CD4-positive, alpha-beta T cell treated with Interferon gamma for 1 hour (primary cell): Measurements from ENCODE around the gene NPL.

Experiments used
- DNase-seq: peaks from one replicate; pipeline ENCODE4 v3.0.0-alpha.2; 2020

NPL gene

GRCh38 chr1:182779530-182779929, 10.0 kb upstream of the NPL start:
- no peak for DNase-seq

- peak; percentile 59 for DNase-seq
These were observed 7.6 kb upstream of the NPL start for GRCh38 chr1:182781841-182782586.

DNA sequence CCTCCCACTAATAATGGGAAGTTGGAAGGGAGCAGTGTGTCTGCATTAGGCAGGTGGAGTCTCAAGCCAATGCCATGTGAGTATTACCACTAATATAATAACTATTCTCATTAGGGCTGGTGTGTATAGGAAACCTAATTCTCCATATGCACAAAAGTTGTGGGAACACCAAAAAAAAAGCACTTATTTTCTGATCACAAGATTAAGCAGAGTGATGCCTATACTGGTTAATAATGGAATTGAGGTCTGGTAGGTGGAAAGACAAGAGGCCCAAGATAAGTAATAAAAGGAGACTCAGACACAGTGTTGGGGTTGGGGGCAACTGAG, 7.0 kb upstream of the NPL start:
- no peak for DNase-seq

- DNase-seq = no peak
These were observed 6.5 kb upstream of the NPL start for GRCh38 chr1:182783068-182783467.

- no peak for DNase-seq
These were observed 4.9 kb upstream of the NPL start for GRCh38 chr1:182784556-182785171.

GRCh38 chr1:182785181-182785580, 4.4 kb upstream of the NPL start:
- no peak for DNase-seq

DNA sequence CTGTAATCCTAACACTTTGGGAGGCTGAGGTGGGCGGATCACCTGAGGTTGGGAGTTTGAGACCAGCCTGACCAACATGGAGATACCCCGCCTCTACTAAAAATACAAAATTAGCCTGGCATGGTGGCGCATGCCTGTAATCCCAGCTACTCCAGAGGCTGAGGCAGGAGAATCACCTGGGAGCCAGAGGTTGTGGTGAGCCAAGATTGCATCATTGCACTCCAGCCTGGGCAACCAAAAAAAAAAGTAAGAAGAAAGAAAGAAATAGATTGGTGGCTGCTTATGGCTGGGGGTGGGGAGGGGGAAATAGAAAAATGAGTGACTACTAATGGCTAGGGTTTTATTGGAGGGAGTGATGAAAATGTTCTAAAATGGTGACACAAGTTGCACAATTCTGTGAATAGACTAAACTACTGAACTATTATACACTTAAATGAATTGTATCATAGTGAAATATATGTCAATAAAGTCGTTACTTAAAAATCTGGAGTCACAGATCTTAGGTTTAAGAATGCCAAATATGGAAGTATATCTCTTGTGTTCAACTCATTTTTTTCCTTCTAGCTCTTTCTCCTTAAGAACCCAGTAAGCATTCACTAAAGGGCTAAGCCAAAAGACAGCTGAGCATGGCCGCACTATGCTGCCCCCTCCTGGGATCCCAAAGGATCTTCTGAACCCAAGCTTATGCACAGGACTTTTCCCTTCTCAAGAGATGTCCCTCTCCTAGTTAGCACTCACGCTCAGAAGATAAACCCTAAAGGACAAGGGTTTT, 3.2 kb upstream of the NPL start:
- peak; percentile 22 for DNase-seq

DNA sequence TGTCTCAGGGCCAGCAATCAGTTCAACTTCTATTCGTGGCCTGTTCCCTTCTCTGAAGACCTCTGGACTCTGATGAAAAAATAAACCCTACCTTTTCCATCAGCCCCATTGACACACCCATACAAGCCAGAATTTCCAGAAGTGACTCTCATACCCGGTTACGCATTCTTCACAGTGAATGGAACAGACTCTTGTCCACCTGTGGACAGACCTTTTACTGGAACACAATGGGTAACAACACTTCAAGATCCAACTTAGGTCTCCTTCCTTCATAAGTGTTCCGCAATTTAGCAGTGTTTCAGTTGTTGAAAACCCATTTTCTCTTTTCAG, 2.6 kb upstream of the NPL start:
- no peak for DNase-seq

DNA sequence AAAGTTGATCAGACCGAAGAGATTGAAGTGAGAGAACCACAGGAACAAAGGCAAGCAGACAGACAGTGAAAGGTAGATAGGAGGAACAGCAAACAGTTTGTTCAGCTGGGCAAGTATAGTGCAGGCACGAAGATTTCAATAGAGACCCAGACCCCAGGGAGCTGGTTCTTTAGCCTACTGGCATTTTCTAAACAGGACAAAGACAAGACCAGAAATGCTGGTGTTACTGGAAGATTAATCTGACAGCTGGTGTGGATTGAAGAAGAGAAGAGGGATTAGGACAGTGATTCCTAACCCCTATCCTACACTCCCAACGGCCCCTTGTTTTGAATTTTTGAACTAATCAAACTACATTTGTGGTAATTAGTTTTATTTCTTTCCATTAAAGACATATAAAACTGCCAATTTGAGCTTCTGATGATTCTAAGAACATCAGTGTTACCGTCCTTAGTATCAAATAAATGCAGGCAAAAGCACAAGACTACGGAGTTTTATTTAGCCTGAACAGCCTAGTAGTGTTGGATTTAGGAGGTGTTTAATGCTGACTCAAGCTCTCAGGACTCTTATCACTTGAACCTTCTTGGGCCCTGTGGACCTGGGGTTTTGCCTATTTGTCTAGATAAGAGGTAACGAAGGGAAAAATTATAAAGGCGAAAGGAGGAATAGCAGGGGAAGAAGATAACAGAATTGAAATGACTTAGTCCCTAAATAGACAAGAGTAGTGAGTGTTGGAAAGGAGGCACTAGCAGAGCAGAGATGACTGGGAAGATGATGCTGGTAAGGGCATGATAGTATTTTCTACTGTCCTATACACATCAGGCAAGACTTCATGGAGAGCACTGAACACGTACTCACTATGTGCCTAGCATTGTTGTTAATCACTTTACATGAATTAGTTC, 2.0 kb downstream of the NPL start:
- DNase-seq = no peak

DNA sequence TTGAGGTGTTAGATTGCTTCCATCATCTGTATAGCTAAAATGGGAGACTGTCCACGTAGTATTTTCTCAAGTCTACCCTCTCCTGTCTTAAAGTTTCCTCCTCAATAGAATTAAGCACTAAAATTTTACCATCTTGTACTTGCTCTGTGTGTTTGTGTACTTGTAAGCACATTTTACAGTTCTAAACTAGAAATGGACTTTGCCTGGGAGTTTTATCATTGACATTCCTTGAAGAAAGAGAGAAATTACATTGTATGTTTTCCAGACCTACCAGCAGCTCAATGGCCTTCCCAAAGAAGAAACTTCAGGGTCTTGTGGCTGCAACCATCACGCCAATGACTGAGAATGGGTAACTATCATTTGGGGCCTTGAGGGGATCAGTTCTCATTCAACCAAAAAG, 4.5 kb downstream of the NPL start:
- no peak for DNase-seq

DNA sequence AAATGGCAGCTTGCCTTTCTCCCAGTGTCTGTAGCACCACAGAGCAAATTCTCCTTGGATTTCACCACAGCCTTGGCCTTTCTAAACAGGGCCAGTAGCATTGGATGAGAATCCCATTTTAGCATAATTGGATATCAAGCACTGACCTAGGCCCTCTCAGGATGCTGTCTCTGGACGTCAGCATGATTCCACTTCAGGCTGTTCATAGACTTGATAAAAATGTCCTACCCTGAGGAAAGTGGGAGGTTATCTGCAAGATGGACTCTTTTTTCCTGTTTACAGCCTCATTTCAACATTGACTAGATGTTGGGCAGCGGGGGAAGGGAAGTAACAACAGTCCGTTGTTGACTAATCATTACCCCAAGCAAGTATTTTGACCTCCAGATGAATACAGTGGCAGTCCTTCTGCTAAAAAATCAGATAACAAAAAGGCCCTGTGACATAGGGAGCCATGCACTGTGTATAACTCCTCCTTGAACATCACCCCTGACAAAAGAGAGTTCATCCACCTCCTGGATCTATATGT, 5.2 kb downstream of the NPL start:
- peak; percentile 13 for DNase-seq

DNA sequence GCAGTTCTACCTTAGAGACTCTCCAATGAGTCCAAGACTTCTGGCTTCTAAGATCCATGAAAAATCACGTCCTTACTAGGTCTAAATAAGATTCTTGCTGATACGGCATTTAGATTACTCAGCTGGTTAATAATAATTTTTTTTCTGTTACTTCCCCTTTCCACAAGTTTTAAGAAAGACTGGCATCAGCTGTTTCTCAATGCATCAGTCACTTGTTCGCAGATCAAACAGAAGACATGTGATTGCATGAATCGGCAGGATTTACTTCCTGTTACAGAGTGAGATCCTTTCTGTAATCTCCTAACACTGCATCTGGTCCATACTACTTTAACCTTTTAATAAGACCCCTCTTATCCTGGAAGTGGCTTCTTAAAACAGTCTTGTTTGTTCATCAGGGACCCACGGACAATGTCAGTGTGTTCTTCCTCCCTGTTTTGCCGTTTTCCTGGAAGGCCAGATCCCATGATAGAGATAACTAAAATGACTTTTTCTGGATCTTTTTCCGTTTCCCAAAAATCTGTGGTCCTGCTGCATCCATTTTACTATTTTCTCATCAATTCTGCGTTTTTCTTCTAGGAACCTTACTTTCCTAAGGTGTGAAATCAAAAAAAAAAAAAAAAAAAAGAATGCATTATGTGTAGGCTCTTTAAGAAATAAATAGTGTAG, 6.1 kb downstream of the NPL start:
- peak; percentile 11 for DNase-seq

DNA sequence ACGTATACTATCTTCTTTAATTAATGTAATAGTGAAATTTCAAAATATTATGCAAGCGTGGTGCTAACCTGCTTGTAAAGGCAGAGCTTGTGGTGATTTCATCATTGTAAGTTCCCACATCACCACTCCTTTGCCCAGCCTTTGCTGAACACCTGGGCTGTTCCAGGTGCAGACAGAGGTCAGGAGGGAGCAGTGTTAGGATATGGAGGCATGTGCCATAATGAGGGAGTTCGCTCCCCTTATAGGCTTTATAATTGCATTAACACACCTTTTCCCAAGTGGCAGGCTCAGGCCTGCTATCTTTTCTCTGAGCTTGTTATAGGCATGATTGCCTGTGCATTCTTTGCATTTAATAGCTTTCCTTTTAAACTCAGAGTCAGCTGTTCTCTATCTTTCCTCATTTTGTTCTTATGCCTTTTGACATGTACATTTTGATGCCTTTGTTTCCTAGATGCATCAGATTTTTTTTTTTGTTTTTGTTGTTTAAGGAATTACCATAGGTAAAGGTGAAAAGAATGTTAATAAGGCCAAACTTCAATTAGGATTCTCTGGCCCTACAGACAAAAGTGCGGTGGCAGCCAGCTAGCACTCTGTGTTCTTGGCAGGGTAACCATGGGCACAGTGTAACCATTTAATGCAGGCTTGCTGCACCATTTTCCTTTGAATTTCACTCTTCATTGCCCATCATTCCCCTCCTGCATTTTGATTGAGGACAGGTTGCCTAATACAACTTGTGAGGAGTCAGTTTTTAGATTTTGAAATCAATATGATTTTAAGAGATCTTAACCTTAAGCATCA, 12.6 kb downstream of the NPL start:
- no peak for DNase-seq

- no peak for DNase-seq
These were observed 14.3 kb downstream of the NPL start for GRCh38 chr1:182803846-182804245.

DNA sequence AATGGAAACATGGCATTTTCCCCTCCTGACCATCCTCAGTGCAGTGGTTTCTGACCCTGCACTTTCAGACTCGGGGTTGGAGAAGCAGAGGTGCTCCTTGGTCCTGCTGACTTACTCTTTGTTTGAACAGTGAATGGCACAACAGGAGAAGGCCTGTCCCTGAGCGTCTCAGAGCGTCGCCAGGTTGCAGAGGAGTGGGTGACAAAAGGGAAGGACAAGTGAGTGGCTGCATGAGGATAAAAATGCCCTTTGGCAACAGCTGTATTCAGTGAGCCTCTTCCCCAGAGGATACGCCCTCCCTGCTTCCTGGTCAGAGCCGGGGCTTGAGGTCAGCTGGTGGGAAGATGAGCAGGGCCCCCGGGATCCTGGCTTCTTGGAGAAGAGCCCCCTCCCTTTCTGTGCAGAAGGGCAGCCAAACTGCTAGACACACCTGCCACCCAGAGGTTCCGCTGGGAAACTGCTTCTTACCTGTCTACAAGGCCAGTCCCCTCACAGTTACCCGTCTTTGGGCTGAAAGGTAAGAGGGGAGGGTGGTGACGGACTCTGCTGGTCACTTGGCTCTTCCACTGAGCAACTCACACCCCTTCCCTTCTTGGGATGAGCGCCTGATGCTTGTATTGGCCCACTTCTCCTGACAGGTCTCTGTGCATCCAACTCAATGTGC, 16.6 kb downstream of the NPL start:
- no peak for DNase-seq

DNA sequence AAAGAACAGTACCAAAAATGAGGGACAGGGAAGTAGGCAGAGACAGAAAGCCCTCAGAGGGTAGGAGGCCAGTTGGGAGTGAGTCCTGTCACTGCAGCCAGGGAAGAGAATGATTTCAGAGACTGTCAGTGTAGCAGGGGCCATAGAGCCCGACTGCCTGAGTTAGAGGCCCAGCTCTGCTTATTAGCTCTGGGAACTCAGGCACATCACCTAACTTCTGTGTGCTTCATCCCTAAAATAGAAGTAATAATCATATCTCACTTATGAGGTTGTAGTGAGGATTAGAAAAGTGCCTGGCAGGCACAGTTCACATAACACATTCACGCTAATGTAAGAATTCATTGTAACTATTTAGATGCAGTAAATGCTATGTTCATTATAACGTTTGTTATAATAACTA, 18.3 kb downstream of the NPL start:
- DNase-seq = no peak

GRCh38 chr1:182809414-182809957, 19.9 kb downstream of the NPL start:
- DNase-seq = no peak

DNA sequence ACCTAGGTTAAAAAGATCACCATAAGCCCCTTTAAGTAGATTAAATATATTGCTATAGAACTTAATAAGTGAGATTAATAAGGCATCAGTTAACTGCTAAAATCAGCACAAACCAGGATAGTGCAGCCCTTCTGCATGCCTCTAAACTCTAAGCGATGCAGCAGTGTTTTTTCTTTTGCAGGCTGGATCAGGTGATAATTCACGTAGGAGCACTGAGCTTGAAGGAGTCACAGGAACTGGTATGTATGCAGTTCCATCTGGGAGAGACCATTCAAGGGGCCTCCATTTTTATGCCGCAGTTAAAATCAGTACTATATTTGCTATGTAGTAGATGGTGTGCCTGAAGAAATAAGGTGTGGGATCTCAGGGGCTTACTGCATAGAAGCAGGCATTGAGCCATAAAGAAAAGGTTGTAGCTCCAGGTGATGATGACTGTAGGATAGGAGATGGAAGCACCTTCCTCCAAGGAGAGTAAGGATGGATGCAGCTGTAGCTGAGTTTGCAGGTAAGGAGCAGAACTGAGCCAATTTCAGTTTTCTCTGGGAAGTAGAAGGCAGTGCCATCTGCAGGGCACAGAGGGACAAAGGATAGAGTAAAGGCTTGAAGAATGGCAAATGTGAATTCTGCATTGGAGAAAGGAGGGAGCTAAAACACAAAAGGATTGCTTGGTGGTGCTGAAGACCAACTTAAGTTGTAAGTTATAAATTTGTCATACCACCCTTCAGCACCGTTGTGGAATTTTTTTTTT, 22.6 kb downstream of the NPL start:
- no peak for DNase-seq

DNA sequence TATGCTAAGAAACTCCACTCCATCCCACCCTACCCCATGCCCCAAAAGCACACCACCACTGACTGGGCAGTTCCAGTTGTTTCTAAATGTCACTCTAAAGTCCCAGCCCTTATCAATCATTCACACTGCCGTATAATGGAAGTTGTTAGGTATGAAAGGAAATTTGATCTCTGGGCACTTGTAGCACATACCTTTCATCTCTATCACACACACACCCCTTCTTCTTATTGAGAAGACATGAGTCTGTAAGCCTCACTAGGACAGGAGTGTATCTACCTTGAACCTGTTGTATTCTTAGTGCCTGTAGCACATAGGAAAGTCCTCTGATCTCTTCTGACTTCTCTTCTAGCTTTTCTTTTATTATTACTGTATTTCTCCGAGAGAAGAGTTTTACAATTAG, 27.3 kb downstream of the NPL start:
- no peak for DNase-seq

GRCh38 chr1:182817802-182818201, 28.2 kb downstream of the NPL start:
- no peak for DNase-seq
